Fibroblast of lung (primary cell): ENCODE results near the gene EPC2. TPM values are rescaled to one million over a fixed set of nuclear protein-coding genes. Genes with fewer than 3 reads are reported as not detected.

Experiments
- DNase-seq, 2 donors: peaks; one replicate each; pipeline versions ENCODE4 v3.0.0 to v3.0.0-alpha.2; 2010; ENCODE audit warnings: low read depth in 2 of 2
- H2AFZ ChIP-seq: 2 replicates; pipeline ENCODE4 v1.5.1; 2012; ENCODE audit warnings: low read length, control low read depth, inconsistent platforms
- H3K27ac ChIP-seq: 2 replicates; pipeline ENCODE4 v1.5.1; 2011; ENCODE audit warnings: low read length, control low read depth; ENCODE audit not compliant: insufficient read depth
- H3K27me3 ChIP-seq: 2 replicates; pipeline ENCODE4 v1.5.1; 2011; ENCODE audit warnings: mild to moderate bottlenecking, low read length; ENCODE audit not compliant: control insufficient read depth, insufficient read depth
- H3K36me3 ChIP-seq: 2 replicates; pipeline ENCODE4 v1.5.1; 2011; ENCODE audit warnings: low read length; ENCODE audit not compliant: control insufficient read depth, insufficient read depth
- H3K4me1 ChIP-seq: 2 replicates; pipeline ENCODE4 v1.5.1; 2011; ENCODE audit warnings: low read length; ENCODE audit not compliant: control insufficient read depth, insufficient read depth; ENCODE audit errors: extremely low read depth
- H3K4me2 ChIP-seq: 2 replicates; pipeline ENCODE4 v1.5.1; 2011; ENCODE audit warnings: low read length, control low read depth; ENCODE audit not compliant: insufficient read depth; ENCODE audit errors: extremely low read depth
- H3K4me3 ChIP-seq, 4 experiments: fragments of 200-600 bp in 1 of 4; sonication (generic) in 1 of 4; replicated peaks in 1 of 4; 2 replicates each; pipeline ENCODE4 v1.5.1; 2011 to 2016; ENCODE audit warnings: low read length in 4 of 4, low read depth in 3 of 4, mild to moderate bottlenecking in 3 of 4, control low read depth in 2 of 4, inconsistent platforms in 1 of 4, mixed read lengths in 1 of 4; ENCODE audit not compliant: insufficient read depth in 1 of 4; ENCODE audit errors: control extremely low read depth in 1 of 4
- H3K79me2 ChIP-seq: 2 replicates; pipeline ENCODE4 v1.5.1; 2012; ENCODE audit warnings: mild to moderate bottlenecking, low read length, inconsistent platforms; ENCODE audit not compliant: control insufficient read depth, insufficient read depth
- H3K9ac ChIP-seq: 2 replicates; pipeline ENCODE4 v1.5.1; 2011; ENCODE audit warnings: mild to moderate bottlenecking, low read length, control low read depth; ENCODE audit not compliant: insufficient read depth
- H3K9me3 ChIP-seq: 2 replicates; pipeline ENCODE4 v1.5.1; 2012; ENCODE audit warnings: low read depth, low read length; ENCODE audit not compliant: control insufficient read depth, insufficient read depth
- H4K20me1 ChIP-seq: 2 replicates; pipeline ENCODE4 v1.5.1; 2011; ENCODE audit warnings: low read length; ENCODE audit not compliant: control insufficient read depth, insufficient read depth; ENCODE audit errors: extremely low read depth
- CTCF ChIP-seq, 2 donors: IDR thresholded peaks in 1 of 2; conservative IDR thresholded peaks in 1 of 2; 1 replicate in 1 of 2; 2 replicates in 1 of 2; pipeline ENCODE4 v1.5.1; 2011 to 2012; ENCODE audit warnings: low read length in 2 of 2, control low read depth in 1 of 2, inconsistent platforms in 1 of 2, low read depth in 1 of 2, mild to moderate bottlenecking in 1 of 2
- EZH2 ChIP-seq: IDR thresholded peaks from 2 replicates; pipeline ENCODE4 v1.5.1; 2012; ENCODE audit warnings: low read length, control low read depth, mild to moderate bottlenecking; ENCODE audit errors: missing control alignments
- polyA plus RNA-seq, 2 donors: library from polyadenylated mRNA; depleted of rRNA in 1 of 2; stranded (reverse) in 1 of 2; unstranded in 1 of 2; fragments of >200 nt; gene quantifications; 2 replicates each; pipeline ENCODE4 v1.2.1, GENCODE V29; 2011 to 2012; ENCODE audit warnings: missing spikeins in 1 of 2
- total RNA-seq: library from RNA; depleted of rRNA; stranded (reverse); fragments of >200 nt; gene quantifications from 2 replicates; pipeline ENCODE4 v1.2.1, GENCODE V29; 2014

EPC2 gene
- total and polyA plus RNA-seq, 2 donors (not counting 1 experiment from before 2014, with no cell fraction given) = 19.6 to 22.8 TPM

- DNase-seq = no peak
Observed at GRCh38 chr2:148616662-148617061, 27.9 kb upstream of the EPC2 start.

GRCh38 chr2:148617219-148617618, 27.3 kb upstream of the EPC2 start:
- H3K9me3 ChIP-seq = no peaks in the 10 kb centered on the region

More at GRCh38 chr2:148616662-148617061, 27.9 kb upstream of the EPC2 start:
- Histone ChIP-seq H3K4me2 (no peak overlapping the region), H2AFZ (no peak overlapping the region), H3K9ac (no peak overlapping the region), H3K27ac (no peak overlapping the region), H3K4me3 (no peak overlapping the region), H4K20me1 (no peaks in the 10 kb centered on the region), H3K4me1 (no peaks in the 10 kb centered on the region), H3K27me3 (peaks cover 4% of the 10 kb centered on the region), H3K36me3 (no peaks in the 10 kb centered on the region), H3K9me3 (no peaks in the 10 kb centered on the region), H3K79me2 (no peaks in the 10 kb centered on the region)
- no peak for TF ChIP-seq EZH2
- no peak for TF ChIP-seq CTCF (conservative IDR thresholded peaks at IDR 0.05 in 1 of 2, IDR thresholded peaks at IDR 0.05 in 1 of 2; ENCODE audit: low read depth in 1 of 2, low read length in 2 of 2)

GRCh38 chr2:148619560-148620195, 24.9 kb upstream of the EPC2 start:
- Histone ChIP-seq H3K4me3 (no peak overlapping the region), H4K20me1 (no peaks in the 10 kb centered on the region), H3K27me3 (peaks cover 4% of the 10 kb centered on the region), H2AFZ (no peak overlapping the region), H3K4me2 (no peak overlapping the region), H3K4me1 (no peaks in the 10 kb centered on the region), H3K36me3 (no peaks in the 10 kb centered on the region), H3K9ac (no peak overlapping the region), H3K79me2 (no peaks in the 10 kb centered on the region), H3K27ac (no peak overlapping the region), H3K9me3 (no peaks in the 10 kb centered on the region)
- no peak for DNase-seq
- TF ChIP-seq CTCF (conservative IDR thresholded peaks at IDR 0.05 in 1 of 2, IDR thresholded peaks at IDR 0.05 in 1 of 2; ENCODE audit: low read depth in 1 of 2, low read length in 2 of 2) = no peak
- no peak for TF ChIP-seq EZH2

More at GRCh38 chr2:148617219-148617618, 27.3 kb upstream of the EPC2 start:
- H2AFZ ChIP-seq = no peak overlapping the region
- H3K9ac ChIP-seq = no peak overlapping the region
- no peak overlapping the region for H3K27ac ChIP-seq
- no peak for DNase-seq
- TF ChIP-seq CTCF (conservative IDR thresholded peaks at IDR 0.05 in 1 of 2, IDR thresholded peaks at IDR 0.05 in 1 of 2; ENCODE audit: low read depth in 1 of 2, low read length in 2 of 2) (no peak), EZH2 (no peak)
- H3K4me3 ChIP-seq = no peak overlapping the region
- H3K79me2 ChIP-seq = no peaks in the 10 kb centered on the region
- no peak overlapping the region for H3K4me2 ChIP-seq
- no peaks in the 10 kb centered on the region for H3K36me3 ChIP-seq
- no peaks in the 10 kb centered on the region for H3K4me1 ChIP-seq
- H3K27me3 ChIP-seq = peaks cover 4% of the 10 kb centered on the region
- no peaks in the 10 kb centered on the region for H4K20me1 ChIP-seq
